HL-60 (cell line): Measurements from ENCODE around the gene FAM43A.

ENCODE experiments used
- CTCF ChIP-seq: IDR thresholded peaks from one replicate; pipeline ENCODE4 v1.5.1; 2011; ENCODE audit warnings: low read length, control low read depth, inconsistent platforms; ENCODE audit not compliant: insufficient read depth
- GABPA ChIP-seq: IDR thresholded peaks from 2 replicates; pipeline ENCODE4 v1.6.1; 2012; ENCODE audit warnings: low read depth
- POLR2AphosphoS5 ChIP-seq: IDR thresholded peaks from 2 replicates; pipeline ENCODE4 v1.6.1; 2012; ENCODE audit warnings: low read depth

- no peak for TF ChIP-seq GABPA
- no peak for TF ChIP-seq CTCF
- no peak for TF ChIP-seq POLR2AphosphoS5
Measured at GRCh38 chr3:194730365-194730764, 44.7 kb downstream of the FAM43A start.
